DOHH2 (cell line): ENCODE results near the gene RBFOX2.

Experiments
- H3F3A ChIP-seq: fragments of 200-600 bp; sonication (generic), shearing (Covaris generic); 2 replicates; pipeline ENCODE4 v1.6.0; 2016; ENCODE audit warnings: antibody characterized with exemption, mild to moderate bottlenecking; ENCODE audit not compliant: control insufficient read depth, insufficient read depth
- H3K27ac ChIP-seq: fragments of 200-600 bp; sonication (generic); 2 replicates; pipeline ENCODE4 v1.5.1; 2014; ENCODE audit warnings: low read depth, mild to moderate bottlenecking, low read length, moderate library complexity
- H3K27me3 ChIP-seq: fragments of 200-600 bp; sonication (generic); 2 replicates; pipeline ENCODE4 v1.6.1; 2014; ENCODE audit warnings: mild to moderate bottlenecking, low read length, mixed read lengths; ENCODE audit not compliant: control insufficient read depth
- H3K36me3 ChIP-seq: fragments of 200-600 bp; sonication (generic); 2 replicates; pipeline ENCODE4 v1.6.1; 2014; ENCODE audit warnings: mild to moderate bottlenecking, low read length, moderate library complexity, mixed read lengths; ENCODE audit not compliant: control insufficient read depth
- H3K4me1 ChIP-seq: fragments of 200-600 bp; sonication (generic); 2 replicates; pipeline ENCODE4 v1.6.1; 2014; ENCODE audit warnings: mild to moderate bottlenecking, low read length, mixed read lengths; ENCODE audit not compliant: control insufficient read depth
- H3K4me2 ChIP-seq: fragments of 200-600 bp; sonication (generic); 2 replicates; pipeline ENCODE4 v1.6.0; 2014; ENCODE audit warnings: mild to moderate bottlenecking, low read length, moderate library complexity
- H3K4me3 ChIP-seq: fragments of 200-600 bp; sonication (generic); 2 replicates; pipeline ENCODE4 v1.5.1; 2014; ENCODE audit warnings: mild to moderate bottlenecking, low read length, mixed read lengths
- H3K79me2 ChIP-seq: fragments of 200-600 bp; sonication (generic); 2 replicates; pipeline ENCODE4 v1.6.1; 2014; ENCODE audit warnings: mild to moderate bottlenecking, low read length, mixed read lengths; ENCODE audit not compliant: control insufficient read depth
- H3K9me2 ChIP-seq: fragments of 200-600 bp; sonication (generic); replicated peaks from 2 replicates; pipeline ENCODE4 v1.6.1; 2014; ENCODE audit warnings: mild to moderate bottlenecking, low read length, mixed read lengths; ENCODE audit not compliant: control insufficient read depth
- H3K9me3 ChIP-seq: fragments of 200-600 bp; sonication (generic); 2 replicates; pipeline ENCODE4 v1.6.1; 2014; ENCODE audit warnings: antibody characterized with exemption, low read length, mixed read lengths; ENCODE audit not compliant: control insufficient read depth, insufficient read depth
- H4K20me1 ChIP-seq: fragments of 200-600 bp; sonication (generic); 2 replicates; pipeline ENCODE4 v1.6.0; 2014; ENCODE audit warnings: low read depth, mild to moderate bottlenecking, antibody characterized with exemption, low read length, moderate library complexity; ENCODE audit not compliant: control insufficient read depth, insufficient read depth
- CTCF ChIP-seq: fragments of 200-600 bp; sonication (generic); IDR thresholded peaks from one replicate; pipeline ENCODE4 v1.5.1; 2014; ENCODE audit warnings: antibody characterized with exemption, mild to moderate bottlenecking, low read depth, low read length; ENCODE audit not compliant: poor library complexity, severe bottlenecking
- EZH2phosphoT487 ChIP-seq: fragments of 200-600 bp; sonication (generic); IDR thresholded peaks from 2 replicates; pipeline ENCODE4 v1.6.1; 2017; ENCODE audit warnings: borderline replicate concordance, mild to moderate bottlenecking, antibody characterized with exemption, low read length, moderate library complexity, mixed read lengths

The RBFOX2 gene

GRCh38 chr22:35972559-35972958, 56.1 kb downstream of the RBFOX2 start:
- Histone ChIP-seq H4K20me1 (peaks cover 4% of the 10 kb centered on the region; the same call in 1 of the 2 replicates), H3K27me3 (no peaks in the 10 kb centered on the region), H3K27ac (no peak overlapping the region), H3F3A (peaks cover 7% of the 10 kb centered on the region; the same call in 1 of the 2 replicates), H3K9me3 (no peaks in the 10 kb centered on the region), H3K9me2 (no peaks in the 10 kb centered on the region), H3K79me2 (peaks cover 99% of the 10 kb centered on the region), H3K36me3 (peaks cover 13% of the 10 kb centered on the region), H3K4me2 (peak overlapping the region; percentile 52), H3K4me1 (peaks cover 38% of the 10 kb centered on the region), H3K4me3 (peak overlapping the region; percentile 38)
- TF ChIP-seq EZH2phosphoT487: no peak
- TF ChIP-seq CTCF: no peak

- TF ChIP-seq EZH2phosphoT487 (no peak), CTCF (no peak)
- H3K27ac ChIP-seq: peak overlapping the region; percentile 4
- H3K27me3 ChIP-seq: no peaks in the 10 kb centered on the region
- peak overlapping the region; percentile 52 for H3K4me2 ChIP-seq
- peaks cover 38% of the 10 kb centered on the region for H3K4me1 ChIP-seq
- H3F3A ChIP-seq: peaks cover 7% of the 10 kb centered on the region; the same call in 1 of the 2 replicates
- no peaks in the 10 kb centered on the region for H3K9me2 ChIP-seq
- peaks cover 4% of the 10 kb centered on the region; the same call in 1 of the 2 replicates for H4K20me1 ChIP-seq
- H3K9me3 ChIP-seq: no peaks in the 10 kb centered on the region
- peaks cover 13% of the 10 kb centered on the region for H3K36me3 ChIP-seq
- H3K79me2 ChIP-seq: peaks cover 100% of the 10 kb centered on the region
- peak overlapping the region; percentile 38 for H3K4me3 ChIP-seq
Measured at GRCh38 chr22:35971456-35972119, 57.0 kb downstream of the RBFOX2 start.

GRCh38 chr22:35970616-35971455, 57.8 kb downstream of the RBFOX2 start:
- Histone ChIP-seq H3F3A (peaks cover 7% of the 10 kb centered on the region; the same call in 1 of the 2 replicates), H3K4me1 (peaks cover 38% of the 10 kb centered on the region), H3K27me3 (no peaks in the 10 kb centered on the region), H3K9me2 (no peaks in the 10 kb centered on the region), H3K4me3 (peak overlapping the region; percentile 38; the same call in 1 of the 2 replicates), H3K9me3 (no peaks in the 10 kb centered on the region), H3K27ac (no peak overlapping the region), H3K36me3 (peaks cover 13% of the 10 kb centered on the region), H3K79me2 (peaks cover 100% of the 10 kb centered on the region), H3K4me2 (peak overlapping the region; percentile 52), H4K20me1 (peaks cover 4% of the 10 kb centered on the region; the same call in 1 of the 2 replicates)
- TF ChIP-seq CTCF: no peak
- TF ChIP-seq EZH2phosphoT487: no peak
